B cell (primary cell): Measurements from ENCODE around the gene UGT1A4. TPM values are rescaled to one million over a fixed set of nuclear protein-coding genes. Genes with fewer than 3 reads are reported as not detected.

Experiments
- ATAC-seq: fragments of 200-7000 bp; cut with Tn5 transposase; one replicate; pipeline ENCODE4 v1.10.0; 2021; ENCODE audit warnings: low read depth, mild to moderate bottlenecking, moderate number of reproducible peaks, moderate library complexity
- CTCF ChIA-PET: fragments of 350-600 bp; sonication (Branson Sonifier 250); formaldehyde crosslinking; loops from one replicate; lab custom pipeline; 2021; ENCODE audit warnings: antibody characterized with exemption, inconsistent platforms; lab: Charles Lee
- POLR2A ChIA-PET: fragments of 350-600 bp; sonication (Branson Sonifier 250); formaldehyde crosslinking; loops from one replicate; lab custom pipeline; 2021; ENCODE audit warnings: antibody characterized with exemption; lab: Charles Lee
- DNase-seq: peaks from one replicate; pipeline ENCODE4 v3.0.0; 2013
- H2AFZ ChIP-seq: 2 replicates; pipeline ENCODE4 v1.6.1; 2012; ENCODE audit warnings: mild to moderate bottlenecking, low read depth, low read length; ENCODE audit not compliant: insufficient read depth, poor library complexity, severe bottlenecking
- H3K27ac ChIP-seq, 2 donors: 1 replicate in 1 of 2; 2 replicates in 1 of 2; pipeline ENCODE4 v1.5.1; 2012 to 2013; ENCODE audit warnings: low read length in 2 of 2, mild to moderate bottlenecking in 2 of 2, moderate library complexity in 1 of 2
- H3K27me3 ChIP-seq, 4 experiments: fragments of 200-600 bp in 1 of 4; sonication (generic) in 1 of 4; replicated peaks in 1 of 4; 1 replicate in 2 of 4; 2 replicates in 2 of 4; pipeline versions ENCODE4 v1.6.1 to v1.7.0; 2013 to 2016; ENCODE audit warnings: low read length in 3 of 4, mild to moderate bottlenecking in 2 of 4, mixed read lengths in 1 of 4, moderate library complexity in 1 of 4; ENCODE audit not compliant: insufficient read depth in 4 of 4, control insufficient read depth in 3 of 4; ENCODE audit errors: control extremely low read depth in 1 of 4
- H3K36me3 ChIP-seq, 2 experiments: replicated peaks in 1 of 2; 1 replicate in 1 of 2; 2 replicates in 1 of 2; pipeline versions ENCODE4 v1.6.1 to v1.7.1; 2013; ENCODE audit warnings: low read length in 1 of 2; ENCODE audit not compliant: insufficient read depth in 2 of 2, control insufficient read depth in 1 of 2; ENCODE audit errors: control extremely low read depth in 1 of 2, extremely low read depth in 1 of 2
- H3K4me1 ChIP-seq, 2 donors: fragments of 200-600 bp in 1 of 2; sonication (generic) in 1 of 2; 1 replicate in 1 of 2; 2 replicates in 1 of 2; pipeline versions ENCODE4 v1.5.1 to v1.6.1; 2013 to 2017; ENCODE audit warnings: low read length in 2 of 2; ENCODE audit not compliant: control insufficient read depth in 2 of 2, insufficient read depth in 2 of 2
- H3K4me2 ChIP-seq: replicated peaks from 2 replicates; pipeline ENCODE3; 2012; ENCODE audit warnings: mild to moderate bottlenecking, low read depth, low read length; ENCODE audit not compliant: poor library complexity, severe bottlenecking
- H3K4me3 ChIP-seq, 5 experiments: fragments of 200-600 bp in 1 of 5; sonication (generic) in 1 of 5; 1 replicate in 3 of 5; 2 replicates in 2 of 5; pipeline versions ENCODE4 v1.5.1 to v1.7.0; 2011 to 2016; ENCODE audit warnings: low read length in 4 of 5, mild to moderate bottlenecking in 4 of 5, low read depth in 2 of 5, control low read depth in 1 of 5, moderate library complexity in 1 of 5; ENCODE audit not compliant: insufficient read depth in 1 of 5; ENCODE audit errors: control extremely low read depth in 1 of 5, extremely low read depth in 1 of 5
- H3K79me2 ChIP-seq: fragments of 200-600 bp; sonication (generic); one replicate; pipeline ENCODE4 v1.6.0; 2016; ENCODE audit warnings: low read length; ENCODE audit not compliant: control insufficient read depth, insufficient read depth
- H3K9ac ChIP-seq: fragments of 200-600 bp; sonication (generic); 2 replicates; pipeline ENCODE4 v1.6.1; 2017; ENCODE audit warnings: mild to moderate bottlenecking, low read length, moderate library complexity
- H3K9me3 ChIP-seq, 3 donors: one replicate each; pipeline versions ENCODE4 v1.6.1 to v1.7.1; 2013; ENCODE audit warnings: low read length in 2 of 3; ENCODE audit not compliant: control insufficient read depth in 2 of 3, insufficient read depth in 1 of 3; ENCODE audit errors: control extremely low read depth in 1 of 3
- H4K20me1 ChIP-seq: 2 replicates; pipeline ENCODE4 v1.6.0; 2012; ENCODE audit warnings: mild to moderate bottlenecking, low read length; ENCODE audit not compliant: insufficient read depth, control insufficient read depth, poor library complexity, severe bottlenecking
- H3K27ac Mint-ChIP-seq: one replicate; pipeline ENCODE4 v1.8.0; 2021; ENCODE audit warnings: mixed read lengths
- H3K27me3 Mint-ChIP-seq: one replicate; pipeline ENCODE4 v1.8.0; 2021; ENCODE audit warnings: mixed read lengths
- H3K4me1 Mint-ChIP-seq: one replicate; pipeline ENCODE4 v1.8.0; 2021; ENCODE audit warnings: mixed read lengths
- H3K4me3 Mint-ChIP-seq: one replicate; pipeline ENCODE4 v1.8.0; 2021; ENCODE audit warnings: mixed read lengths
- H3K9me3 Mint-ChIP-seq: one replicate; pipeline ENCODE4 v1.8.0; 2022; ENCODE audit warnings: mixed read lengths; ENCODE audit not compliant: insufficient read depth
- CTCF ChIP-seq: fragments of 200-600 bp; IDR thresholded peaks from one replicate; pipeline ENCODE4 v1.8.0; 2022; ENCODE audit warnings: antibody characterized with exemption, mild to moderate bottlenecking
- EZH2 ChIP-seq: IDR thresholded peaks from 2 replicates; pipeline ENCODE4 v1.6.1; 2012; ENCODE audit warnings: borderline replicate concordance, low read depth, mild to moderate bottlenecking, moderate library complexity, low read length; ENCODE audit not compliant: insufficient read depth, poor library complexity, severe bottlenecking
- WGBS: methylation state at CpG from one replicate; pipeline ENCODE4 v1.1.5; 2013; ENCODE audit warnings: missing lambda C conversion rate; ENCODE audit not compliant: insufficient coverage; 5-methylcytosine and 5-hydroxymethylcytosine counted together
- intact Hi-C: fragments of 100-400 bp; cut with micrococcal nuclease; formaldehyde crosslinking; loops from one replicate; pipeline ENCODE4 v1.10.0; 2022
- polyA plus RNA-seq: library from polyadenylated mRNA; depleted of rRNA; stranded (reverse); fragments of >200 nt; gene quantifications from 2 replicates; pipeline ENCODE4 v1.2.3, GENCODE V29; 2012
- total RNA-seq, 2 donors: library from RNA; stranded (reverse); fragments of 120-200 nt in 1 of 2; gene quantifications; 1 replicate in 1 of 2; 2 replicates in 1 of 2; pipeline versions ENCODE4 v1.2.3 to v1.2.4, GENCODE V29; 2013 to 2022

UGT1A4 gene
- total and polyA plus RNA-seq, 2 donors (not counting 1 experiment from before 2014, with no cell fraction given), result not detected

GRCh38 chr2:233791151-233791882 is 72.8 kb downstream of the UGT1A4 start:
- 92% methylated on average over 18 of the region's 18 CpGs for WGBS
- DNase-seq, result no peak
- POLR2A ChIA-PET, result no interaction called here
- intact Hi-C loops, result no loop called here
- CTCF ChIA-PET, result no interaction called here
- no peak overlapping the region for H3K9ac ChIP-seq
- no peak overlapping the region for H3K27ac ChIP-seq
- H3K4me1 Mint-ChIP-seq, result no peaks in the 10 kb centered on the region
- H3K4me1 ChIP-seq, result no peaks in the 10 kb centered on the region
- H4K20me1 ChIP-seq, result no peaks in the 10 kb centered on the region
- no peak overlapping the region for H2AFZ ChIP-seq
- H3K79me2 ChIP-seq, result no peaks in the 10 kb centered on the region
- no peaks in the 10 kb centered on the region for H3K36me3 ChIP-seq
- no peak overlapping the region for H3K4me3 Mint-ChIP-seq
- peaks cover 1% of the 10 kb centered on the region for H3K9me3 Mint-ChIP-seq
- no peak overlapping the region for H3K4me2 ChIP-seq
- H3K27me3 Mint-ChIP-seq, result peaks cover 8% of the 10 kb centered on the region
- H3K27me3 ChIP-seq, result no peaks in the 10 kb centered on the region
- peaks cover 0 to 8% (median 0%) of the 10 kb centered on the region in 3 donors for H3K9me3 ChIP-seq
- H3K27ac Mint-ChIP-seq, result no peak overlapping the region
- no peak overlapping the region for H3K4me3 ChIP-seq
- TF ChIP-seq EZH2 (no peak), CTCF (no peak)
- ATAC-seq, result no peak

- intact Hi-C loops, result no loop called here
- peaks cover 0 to 8% (median 0%) of the 10 kb centered on the region in 3 donors for H3K9me3 ChIP-seq
- Mint-ChIP-seq H3K4me3 (no peak overlapping the region), H3K27ac (no peak overlapping the region), H3K27me3 (peaks cover 6% of the 10 kb centered on the region), H3K4me1 (no peaks in the 10 kb centered on the region), H3K9me3 (peaks cover 2% of the 10 kb centered on the region)
- H2AFZ ChIP-seq, result no peak overlapping the region
- no peaks in the 10 kb centered on the region for H3K4me1 ChIP-seq
- POLR2A ChIA-PET, result no interaction called here
- no peak overlapping the region for H3K27ac ChIP-seq
- H3K79me2 ChIP-seq, result no peaks in the 10 kb centered on the region
- H3K9ac ChIP-seq, result no peak overlapping the region
- H4K20me1 ChIP-seq, result no peaks in the 10 kb centered on the region
- ATAC-seq (no peak), DNase-seq (no peak)
- WGBS, result 78% methylated on average over 9 of the region's 9 CpGs
- CTCF ChIA-PET, result no interaction called here
- H3K36me3 ChIP-seq, result no peaks in the 10 kb centered on the region
- H3K4me3 ChIP-seq, result no peak overlapping the region
- no peaks in the 10 kb centered on the region for H3K27me3 ChIP-seq
- TF ChIP-seq EZH2, result no peak
- TF ChIP-seq CTCF, result no peak
- no peak overlapping the region for H3K4me2 ChIP-seq
Measured at GRCh38 chr2:233791883-233792329, 73.4 kb downstream of the UGT1A4 start.
